ENCODE results near the gene KCNQ2.
"Not testable (repeated sequence)": the region's sequence is repeated elsewhere in the genome, so short reads cannot be mapped to it uniquely, and the experiment has no call there.

The KCNQ2 gene

DNA sequence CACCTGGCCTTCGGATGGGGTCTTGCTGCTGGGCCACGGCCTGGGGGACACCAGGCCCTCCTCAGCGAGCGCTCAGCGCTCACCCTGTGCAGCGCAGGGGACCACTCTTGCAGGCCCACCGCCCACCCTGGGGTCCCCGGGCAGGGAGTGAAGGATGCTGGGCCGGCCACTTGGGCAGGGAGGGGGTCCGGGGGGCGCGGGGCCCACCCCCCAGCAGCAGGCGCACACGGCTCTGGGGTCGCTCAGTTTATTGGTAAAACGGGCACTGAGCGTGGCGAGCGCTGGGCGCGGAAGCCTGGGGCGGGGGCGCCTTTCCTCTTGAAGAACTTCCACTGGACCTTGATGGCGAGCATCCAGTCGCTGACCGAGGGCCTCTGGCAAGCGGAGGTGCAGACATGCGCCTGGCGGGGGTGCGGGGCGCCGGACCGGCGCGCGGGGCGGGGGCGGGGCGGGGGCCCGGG, 15.4 kb upstream of the KCNQ2 start:
- Histone ChIP-seq H3K36me3 (ENCODE audit: control insufficient read depth, insufficient read depth, low read length) (peaks cover 7% of the 10 kb centered on the region), H3K4me1 (ENCODE audit: control insufficient read depth, insufficient read depth, low read length, poor library complexity, severe bottlenecking) (no peaks in the 10 kb centered on the region), H3K9me3 (ENCODE audit: control insufficient read depth, low read length) (no peaks in the 10 kb centered on the region), H3K4me3 (ENCODE audit: extremely low read depth, insufficient read depth, low read length, poor library complexity, severe bottlenecking) (no peak overlapping the region), H3K27ac (ENCODE audit: low read depth, low read length, severe bottlenecking) (no peak overlapping the region)
- 16% methylated on average over 19 to 29 of the region's 40 CpGs for WGBS, 2 experiments (ENCODE audit: insufficient coverage in 2 of 2)

- 58 to 62% methylated on average over 10 of the region's 14 CpGs for WGBS, 2 experiments (ENCODE audit: insufficient coverage in 2 of 2)
- Histone ChIP-seq H3K4me1 (ENCODE audit: control insufficient read depth, insufficient read depth, low read length, poor library complexity, severe bottlenecking) (no peaks in the 10 kb centered on the region), H3K4me3 (ENCODE audit: extremely low read depth, insufficient read depth, low read length, poor library complexity, severe bottlenecking) (no peak overlapping the region), H3K9me3 (ENCODE audit: control insufficient read depth, low read length) (no peaks in the 10 kb centered on the region), H3K36me3 (ENCODE audit: control insufficient read depth, insufficient read depth, low read length) (peaks cover 2% of the 10 kb centered on the region), H3K27ac (ENCODE audit: low read depth, low read length, severe bottlenecking) (no peak overlapping the region)
These were observed 14.8 kb upstream of the KCNQ2 start for GRCh38 chr20:63487116-63487764.

DNA sequence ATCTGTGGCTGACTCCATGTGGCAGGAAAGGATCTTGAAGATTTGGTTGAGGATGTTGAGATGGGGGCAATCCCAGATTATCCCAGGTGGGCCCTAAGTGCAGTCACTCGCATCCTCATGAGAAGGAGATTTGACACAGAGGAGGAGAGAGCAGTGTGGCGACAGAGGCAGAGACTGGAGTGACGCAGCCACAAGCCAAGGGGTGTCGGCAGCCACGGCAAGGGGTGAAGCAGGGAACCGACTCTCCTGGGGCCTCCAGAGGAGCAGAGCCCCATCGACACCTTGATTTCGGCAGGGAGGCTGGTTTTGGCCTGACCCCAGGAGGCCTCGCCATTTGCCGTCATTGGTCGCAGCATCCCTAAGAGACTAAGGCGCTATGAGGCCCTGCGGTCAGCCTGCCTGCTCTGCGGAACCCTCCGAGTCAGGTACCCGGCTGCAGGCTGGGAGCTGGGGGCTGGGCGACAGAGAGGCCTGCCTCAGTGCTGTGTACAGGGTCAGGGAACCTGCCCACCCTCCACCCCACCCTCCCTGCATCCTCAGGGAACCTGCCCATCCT, 13.9 kb upstream of the KCNQ2 start:
- Histone ChIP-seq H3K4me3 (ENCODE audit: extremely low read depth, insufficient read depth, low read length, poor library complexity, severe bottlenecking) (no peak overlapping the region), H3K4me1 (ENCODE audit: control insufficient read depth, insufficient read depth, low read length, poor library complexity, severe bottlenecking) (no peaks in the 10 kb centered on the region), H3K36me3 (ENCODE audit: control insufficient read depth, insufficient read depth, low read length) (no peaks in the 10 kb centered on the region), H3K9me3 (ENCODE audit: control insufficient read depth, low read length) (no peaks in the 10 kb centered on the region), H3K27ac (ENCODE audit: low read depth, low read length, severe bottlenecking) (no peak overlapping the region)
- 93% methylated on average over 16 to 17 of the region's 17 CpGs for WGBS, 2 experiments (ENCODE audit: insufficient coverage in 2 of 2)

DNA sequence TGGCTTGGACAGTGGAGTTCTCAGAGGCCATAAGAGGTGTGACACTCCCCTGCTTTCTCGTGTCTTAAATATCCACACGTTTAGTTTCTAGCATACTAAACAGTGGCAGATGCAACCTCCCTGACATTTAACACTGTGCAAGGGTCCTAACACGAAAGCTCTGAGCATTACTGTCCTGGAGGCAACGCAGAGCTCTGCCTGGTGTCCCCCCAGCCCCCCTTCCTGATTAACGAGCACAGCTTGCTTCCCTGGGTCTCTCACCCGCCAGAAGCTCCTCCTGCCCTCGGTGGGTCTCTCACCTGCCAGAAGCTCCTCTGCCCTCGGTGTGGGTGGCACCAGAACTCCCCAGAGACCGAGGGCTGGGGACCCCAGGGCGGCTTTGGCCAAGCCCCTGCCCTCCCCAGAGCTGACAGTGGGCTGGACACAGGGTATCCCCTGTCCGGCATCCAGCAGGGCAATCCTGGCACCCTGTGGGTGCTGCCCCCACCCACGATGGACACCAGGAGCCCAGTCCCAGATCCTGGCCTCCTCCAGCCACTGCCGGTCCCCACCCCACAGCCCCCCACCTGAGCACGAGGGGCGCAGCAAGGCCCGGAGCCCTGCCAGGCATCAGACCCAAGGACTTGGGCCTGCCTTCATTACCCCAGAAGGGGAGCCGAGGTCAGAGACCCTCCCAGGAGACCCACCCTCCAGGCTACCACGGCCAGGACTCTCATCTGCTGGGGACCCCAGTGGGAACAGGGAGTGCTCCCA, 12.4 kb upstream of the KCNQ2 start:
- 79 to 80% methylated on average over 14 to 16 of the region's 18 CpGs for WGBS, 2 experiments (ENCODE audit: insufficient coverage in 2 of 2)
- Histone ChIP-seq H3K4me1 (ENCODE audit: control insufficient read depth, insufficient read depth, low read length, poor library complexity, severe bottlenecking) (no peaks in the 10 kb centered on the region), H3K36me3 (ENCODE audit: control insufficient read depth, insufficient read depth, low read length) (no peaks in the 10 kb centered on the region), H3K27ac (ENCODE audit: low read depth, low read length, severe bottlenecking) (no peak overlapping the region), H3K4me3 (ENCODE audit: extremely low read depth, insufficient read depth, low read length, poor library complexity, severe bottlenecking) (no peak overlapping the region), H3K9me3 (ENCODE audit: control insufficient read depth, low read length) (no peaks in the 10 kb centered on the region)

DNA sequence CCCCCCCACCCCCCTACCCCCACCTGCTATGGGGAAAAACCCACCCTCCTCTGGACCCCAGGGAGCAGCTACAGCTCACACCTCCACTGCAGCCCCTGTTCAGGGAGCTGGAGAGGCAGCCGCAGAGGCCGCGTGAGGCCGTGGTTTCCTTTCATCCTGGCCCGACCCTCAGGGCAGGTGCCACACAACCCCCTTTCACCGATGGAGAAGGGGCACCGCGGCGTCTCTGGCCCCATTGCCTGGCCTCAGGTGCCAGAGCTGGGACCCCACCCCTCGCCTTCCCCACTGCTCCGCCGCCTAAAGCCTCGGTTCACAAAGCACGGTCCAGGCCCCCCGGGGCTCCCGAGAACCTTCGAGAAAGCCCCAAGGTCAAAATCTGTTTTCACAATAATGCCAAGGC, 11.8 kb upstream of the KCNQ2 start:
- Histone ChIP-seq H3K4me3 (ENCODE audit: extremely low read depth, insufficient read depth, low read length, poor library complexity, severe bottlenecking) (no peak overlapping the region), H3K4me1 (ENCODE audit: control insufficient read depth, insufficient read depth, low read length, poor library complexity, severe bottlenecking) (no peaks in the 10 kb centered on the region), H3K36me3 (ENCODE audit: control insufficient read depth, insufficient read depth, low read length) (no peaks in the 10 kb centered on the region), H3K27ac (ENCODE audit: low read depth, low read length, severe bottlenecking) (no peak overlapping the region), H3K9me3 (ENCODE audit: control insufficient read depth, low read length) (no peaks in the 10 kb centered on the region)
- WGBS, 2 experiments (ENCODE audit: insufficient coverage in 2 of 2) = 66 to 70% methylated on average over 16 of the region's 17 CpGs

- Histone ChIP-seq H3K27ac (ENCODE audit: low read depth, low read length, severe bottlenecking) (no peak overlapping the region), H3K36me3 (ENCODE audit: control insufficient read depth, insufficient read depth, low read length) (no peaks in the 10 kb centered on the region), H3K4me1 (ENCODE audit: control insufficient read depth, insufficient read depth, low read length, poor library complexity, severe bottlenecking) (no peaks in the 10 kb centered on the region), H3K9me3 (ENCODE audit: control insufficient read depth, low read length) (no peaks in the 10 kb centered on the region), H3K4me3 (ENCODE audit: extremely low read depth, insufficient read depth, low read length, poor library complexity, severe bottlenecking) (no peak overlapping the region)
- WGBS, 2 experiments (ENCODE audit: insufficient coverage in 2 of 2) = 65 to 68% methylated on average over 8 to 9 of the region's 12 CpGs
These were observed 11.4 kb upstream of the KCNQ2 start for GRCh38 chr20:63483834-63484233.

- no peak overlapping the region for H3K4me3 ChIP-seq (ENCODE audit: extremely low read depth, insufficient read depth, low read length, poor library complexity, severe bottlenecking)
- no peaks in the 10 kb centered on the region for H3K36me3 ChIP-seq (ENCODE audit: control insufficient read depth, insufficient read depth, low read length)
- 56 to 62% methylated on average over 9 to 10 of the region's 11 CpGs for WGBS, 2 experiments (ENCODE audit: insufficient coverage in 2 of 2)
- no peak overlapping the region for H3K27ac ChIP-seq (ENCODE audit: low read depth, low read length, severe bottlenecking)
- H3K4me1 ChIP-seq (ENCODE audit: control insufficient read depth, insufficient read depth, low read length, poor library complexity, severe bottlenecking) = no peaks in the 10 kb centered on the region
- H3K9me3 ChIP-seq (ENCODE audit: control insufficient read depth, low read length) = no peaks in the 10 kb centered on the region
These were observed 9.6 kb upstream of the KCNQ2 start for GRCh38 chr20:63482021-63482587.

GRCh38 chr20:63481503-63481902, 9.0 kb upstream of the KCNQ2 start:
- H3K9me3 ChIP-seq (ENCODE audit: control insufficient read depth, low read length) = no peaks in the 10 kb centered on the region
- no peak overlapping the region for H3K4me3 ChIP-seq (ENCODE audit: extremely low read depth, insufficient read depth, low read length, poor library complexity, severe bottlenecking)
- no peak overlapping the region for H3K27ac ChIP-seq (ENCODE audit: low read depth, low read length, severe bottlenecking)
- no peaks in the 10 kb centered on the region for H3K36me3 ChIP-seq (ENCODE audit: control insufficient read depth, insufficient read depth, low read length)
- no peaks in the 10 kb centered on the region for H3K4me1 ChIP-seq (ENCODE audit: control insufficient read depth, insufficient read depth, low read length, poor library complexity, severe bottlenecking)
- 79 to 90% methylated on average over 2 to 9 of the region's 12 CpGs for WGBS, 2 experiments (ENCODE audit: insufficient coverage in 2 of 2)

- H3K4me3 ChIP-seq (ENCODE audit: extremely low read depth, insufficient read depth, low read length, poor library complexity, severe bottlenecking); H3K36me3 ChIP-seq (ENCODE audit: control insufficient read depth, insufficient read depth, low read length); H3K9me3 ChIP-seq (ENCODE audit: control insufficient read depth, low read length); H3K4me1 ChIP-seq (ENCODE audit: control insufficient read depth, insufficient read depth, low read length, poor library complexity, severe bottlenecking); H3K27ac ChIP-seq (ENCODE audit: low read depth, low read length, severe bottlenecking): not testable (repeated sequence)
- 85% methylated on average over 18 to 22 of the region's 32 CpGs for WGBS, 2 experiments (ENCODE audit: insufficient coverage in 2 of 2)
These were observed 7.4 kb upstream of the KCNQ2 start for GRCh38 chr20:63479695-63480419.

All from mesodermal cell (in vitro differentiated cells).